ENCODE data around the gene TNFAIP8L2.

- TF ChIP-seq, protein P1, sequence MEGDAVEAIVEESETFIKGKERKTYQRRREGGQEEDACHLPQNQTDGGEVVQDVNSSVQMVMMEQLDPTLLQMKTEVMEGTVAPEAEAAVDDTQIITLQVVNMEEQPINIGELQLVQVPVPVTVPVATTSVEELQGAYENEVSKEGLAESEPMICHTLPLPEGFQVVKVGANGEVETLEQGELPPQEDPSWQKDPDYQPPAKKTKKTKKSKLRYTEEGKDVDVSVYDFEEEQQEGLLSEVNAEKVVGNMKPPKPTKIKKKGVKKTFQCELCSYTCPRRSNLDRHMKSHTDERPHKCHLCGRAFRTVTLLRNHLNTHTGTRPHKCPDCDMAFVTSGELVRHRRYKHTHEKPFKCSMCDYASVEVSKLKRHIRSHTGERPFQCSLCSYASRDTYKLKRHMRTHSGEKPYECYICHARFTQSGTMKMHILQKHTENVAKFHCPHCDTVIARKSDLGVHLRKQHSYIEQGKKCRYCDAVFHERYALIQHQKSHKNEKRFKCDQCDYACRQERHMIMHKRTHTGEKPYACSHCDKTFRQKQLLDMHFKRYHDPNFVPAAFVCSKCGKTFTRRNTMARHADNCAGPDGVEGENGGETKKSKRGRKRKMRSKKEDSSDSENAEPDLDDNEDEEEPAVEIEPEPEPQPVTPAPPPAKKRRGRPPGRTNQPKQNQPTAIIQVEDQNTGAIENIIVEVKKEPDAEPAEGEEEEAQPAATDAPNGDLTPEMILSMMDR (conservative IDR thresholded peaks at IDR 0.05; ENCODE audit: low read depth, low read length) = no peak
- no peak for TF ChIP-seq EZH2 (IDR thresholded peaks at IDR 0.05; ENCODE audit: borderline replicate concordance, low read depth, low read length, poor library complexity, severe bottlenecking)
Measured at GRCh38 chr1:151145304-151146071, 11.0 kb upstream of the TNFAIP8L2 start.

Data from A673 (cell line).